GM03348 (cell line): ENCODE measurements around the gene OTOG.

Experiments
- DNase-seq: peaks from one replicate; pipeline ENCODE4 v3.0.0; 2012; ENCODE audit warnings: low spot score

OTOG gene

DNA sequence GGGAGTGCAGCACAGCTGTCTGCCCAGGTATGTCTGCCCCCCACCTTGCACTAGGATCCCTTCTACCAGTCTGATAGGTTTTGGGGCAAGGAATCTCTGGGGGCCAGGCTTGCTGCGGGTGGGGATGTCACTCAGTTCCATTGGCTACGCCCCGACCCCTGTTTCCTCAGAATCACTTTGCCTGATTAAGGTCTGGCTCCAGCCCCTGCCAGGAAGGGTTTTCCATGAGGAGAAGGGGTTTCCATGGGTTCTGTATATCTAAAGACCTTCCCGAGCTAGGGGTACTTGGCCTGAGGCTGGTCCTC, 14.0 kb downstream of the OTOG start:
- DNase-seq: no peak

DNA sequence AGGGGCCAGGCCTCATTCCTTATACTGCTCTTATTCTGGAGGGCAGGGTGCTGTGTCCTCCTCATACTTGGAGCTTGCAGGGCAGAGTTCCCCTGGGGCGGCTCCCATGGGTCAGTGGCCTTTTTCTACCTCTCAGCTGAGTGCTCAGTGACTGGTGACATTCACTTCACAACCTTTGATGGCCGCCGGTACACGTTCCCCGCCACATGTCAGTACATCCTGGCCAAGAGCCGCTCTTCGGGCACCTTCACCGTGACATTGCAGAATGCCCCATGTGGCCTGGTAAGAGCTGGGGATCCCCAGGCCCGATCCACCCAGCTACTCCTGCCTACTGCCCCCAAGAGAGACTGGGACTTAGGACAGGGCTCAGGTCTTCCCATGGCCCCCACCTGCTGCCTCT, 14.5 kb downstream of the OTOG start:
- DNase-seq: no peak

DNA sequence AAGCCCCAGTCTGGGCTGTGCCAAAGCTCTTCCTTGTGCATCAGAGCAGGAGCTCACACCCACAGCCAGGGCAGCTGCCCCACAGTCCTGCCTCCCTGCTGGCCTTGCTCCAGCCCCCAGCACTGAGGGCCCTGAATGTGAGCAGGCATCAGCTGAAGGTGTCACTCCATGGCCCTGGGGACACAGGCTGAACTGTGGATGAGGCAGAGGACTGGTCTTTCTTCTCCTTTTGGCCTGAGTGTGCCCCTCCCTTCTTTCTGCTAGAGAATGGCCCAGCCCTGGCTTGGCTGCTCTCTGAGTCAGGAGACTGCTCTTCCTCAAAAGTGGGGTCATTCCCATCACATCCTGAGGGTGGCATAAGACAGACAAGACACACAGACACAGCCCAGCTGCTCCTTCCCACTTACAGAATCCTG, 16.2 kb downstream of the OTOG start:
- no peak for DNase-seq

DNA sequence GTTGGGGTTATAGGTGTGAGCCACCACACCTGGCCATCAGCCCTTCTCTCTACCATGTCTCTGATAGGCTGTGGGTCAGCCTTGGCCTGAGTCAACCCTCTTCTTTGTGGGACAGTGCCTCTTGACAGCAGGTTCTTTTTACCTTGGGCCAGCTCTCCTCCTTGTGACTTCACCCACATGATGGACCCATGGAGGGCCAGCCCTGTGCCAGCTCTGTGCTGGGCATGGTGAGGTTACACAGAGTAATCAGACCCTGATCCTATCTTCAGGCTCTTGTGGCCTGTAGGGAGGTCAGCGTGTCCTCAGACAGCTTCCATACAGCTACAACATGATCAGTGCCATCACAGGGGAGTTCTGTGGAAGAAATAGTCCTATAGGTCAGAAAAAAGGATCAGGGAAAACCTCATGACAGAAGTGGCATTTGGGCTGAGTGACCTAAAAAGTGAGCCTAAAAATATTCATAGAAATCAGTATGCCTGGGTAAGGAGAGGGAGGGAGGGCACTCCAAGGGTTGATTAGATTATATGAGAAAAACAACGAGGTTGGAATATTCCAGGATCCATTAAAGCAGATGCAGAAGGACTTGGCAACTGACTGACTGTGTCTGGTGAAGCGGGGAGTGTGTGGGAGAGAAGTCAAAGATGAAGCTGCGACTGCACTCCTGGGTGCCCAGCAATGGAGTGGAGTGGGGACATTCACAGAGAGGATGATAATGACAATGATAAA, 17.1 kb downstream of the OTOG start:
- no peak for DNase-seq

DNA sequence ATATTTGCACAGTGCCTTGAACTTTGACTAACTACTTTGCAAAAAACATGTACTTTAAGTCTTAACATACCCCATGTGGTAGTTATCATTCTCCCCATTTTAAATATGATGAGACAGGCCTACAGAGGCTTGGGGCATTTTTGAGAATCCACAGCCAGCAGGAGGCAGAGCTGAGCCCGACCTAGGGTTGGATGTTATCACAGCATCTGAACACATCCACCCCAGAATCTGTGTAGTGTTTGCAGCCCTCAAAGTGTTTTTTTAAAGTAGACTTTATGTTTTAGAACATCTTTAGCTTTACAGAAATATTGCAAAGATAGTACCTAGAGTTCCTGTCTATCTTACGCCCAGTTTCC, 17.6 kb downstream of the OTOG start:
- DNase-seq: no peak

DNA sequence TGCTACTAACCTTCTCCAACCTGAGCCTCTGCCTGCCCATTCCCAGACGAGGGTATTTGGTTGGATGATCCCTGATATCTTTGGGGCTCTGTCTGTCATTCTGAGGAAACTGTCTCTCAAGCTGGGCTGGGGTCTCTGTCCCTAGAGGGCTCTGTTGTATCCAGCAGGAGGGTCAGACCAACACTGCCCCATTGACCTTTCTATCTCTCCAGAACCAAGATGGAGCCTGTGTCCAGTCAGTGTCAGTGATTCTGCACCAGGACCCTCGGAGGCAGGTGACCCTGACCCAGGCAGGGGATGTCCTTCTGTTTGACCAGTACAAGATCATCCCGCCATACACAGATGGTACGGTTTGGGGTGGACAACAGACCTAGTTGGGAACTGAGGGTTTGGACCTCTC, 21.9 kb downstream of the OTOG start:
- DNase-seq: no peak

DNA sequence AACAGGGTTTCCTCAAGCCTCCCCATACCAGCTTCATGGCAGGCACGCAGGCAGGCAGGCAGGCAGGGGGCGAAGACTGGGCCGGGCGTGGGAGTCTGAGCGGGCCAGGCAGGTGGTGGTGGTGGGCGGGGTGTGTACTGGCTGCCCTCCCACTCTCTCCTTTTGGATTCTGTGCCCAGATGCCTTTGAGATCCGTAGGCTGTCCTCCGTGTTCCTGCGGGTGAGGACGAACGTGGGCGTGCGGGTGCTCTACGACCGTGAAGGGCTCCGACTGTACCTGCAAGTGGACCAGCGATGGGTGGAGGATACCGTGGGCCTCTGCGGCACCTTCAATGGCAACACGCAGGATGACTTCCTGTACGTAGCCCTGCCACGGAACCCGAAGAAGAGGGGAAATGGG, 23.0 kb downstream of the OTOG start:
- DNase-seq: no peak

DNA sequence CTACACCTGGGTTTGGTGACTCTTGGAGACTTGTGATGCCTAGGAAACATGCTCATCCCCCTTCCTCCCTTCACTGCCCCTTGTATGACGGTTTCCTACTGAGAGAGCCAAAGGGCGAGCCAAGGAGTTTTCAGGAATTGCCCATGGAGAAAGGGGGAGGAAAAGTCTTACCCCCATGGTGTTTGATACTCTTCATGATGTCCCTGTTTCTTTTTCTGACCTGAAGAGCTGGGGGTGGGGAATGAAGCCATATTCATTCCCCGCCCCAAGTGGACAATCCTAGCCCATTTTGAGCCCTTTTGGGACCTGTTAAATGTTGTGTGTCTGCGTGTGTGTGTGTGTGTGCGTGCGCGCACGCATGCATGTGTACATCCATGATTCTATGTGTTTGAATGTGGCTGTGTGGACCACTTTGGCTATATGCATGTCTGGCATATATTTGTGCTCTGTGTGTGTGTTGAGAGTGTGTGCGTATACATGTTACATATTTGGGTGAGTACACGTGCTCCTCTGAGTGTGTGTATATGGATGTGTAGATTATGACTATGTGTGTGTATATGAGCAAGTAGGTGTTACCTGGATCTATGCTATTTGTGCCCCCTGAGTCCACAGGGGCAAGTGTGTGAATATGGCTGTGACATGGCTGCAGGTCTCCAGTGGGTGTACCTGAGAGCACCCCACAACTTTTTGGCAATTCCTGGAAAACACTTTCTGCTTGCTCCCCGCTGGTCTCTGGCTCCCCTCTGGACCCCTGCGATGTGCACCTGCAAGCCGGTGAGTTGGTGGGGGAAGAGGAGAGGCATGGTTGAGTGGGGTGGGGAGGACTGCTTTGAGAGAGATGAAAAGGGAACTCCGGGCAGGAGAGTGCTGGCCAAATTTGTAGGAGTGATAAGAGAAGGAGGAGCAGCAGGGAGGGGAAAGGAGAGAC, 24.6 kb downstream of the OTOG start:
- no peak for DNase-seq

DNA sequence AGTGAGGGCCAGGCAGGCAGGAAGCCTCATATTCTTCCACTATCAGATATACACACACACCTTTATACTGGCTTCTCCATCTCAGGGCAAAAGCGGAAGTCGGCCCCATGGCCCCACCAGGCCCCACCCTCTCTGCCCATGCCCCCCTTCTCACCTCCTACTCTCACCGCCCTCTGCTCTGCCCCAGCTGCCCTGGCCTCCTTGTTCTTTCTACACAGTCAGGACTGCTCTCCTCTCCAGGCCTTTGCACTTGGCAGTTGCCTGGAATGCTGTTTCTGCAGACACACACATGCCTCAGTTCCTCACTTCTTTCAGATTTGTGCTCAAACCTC, 25.3 kb downstream of the OTOG start:
- DNase-seq: no peak

DNA sequence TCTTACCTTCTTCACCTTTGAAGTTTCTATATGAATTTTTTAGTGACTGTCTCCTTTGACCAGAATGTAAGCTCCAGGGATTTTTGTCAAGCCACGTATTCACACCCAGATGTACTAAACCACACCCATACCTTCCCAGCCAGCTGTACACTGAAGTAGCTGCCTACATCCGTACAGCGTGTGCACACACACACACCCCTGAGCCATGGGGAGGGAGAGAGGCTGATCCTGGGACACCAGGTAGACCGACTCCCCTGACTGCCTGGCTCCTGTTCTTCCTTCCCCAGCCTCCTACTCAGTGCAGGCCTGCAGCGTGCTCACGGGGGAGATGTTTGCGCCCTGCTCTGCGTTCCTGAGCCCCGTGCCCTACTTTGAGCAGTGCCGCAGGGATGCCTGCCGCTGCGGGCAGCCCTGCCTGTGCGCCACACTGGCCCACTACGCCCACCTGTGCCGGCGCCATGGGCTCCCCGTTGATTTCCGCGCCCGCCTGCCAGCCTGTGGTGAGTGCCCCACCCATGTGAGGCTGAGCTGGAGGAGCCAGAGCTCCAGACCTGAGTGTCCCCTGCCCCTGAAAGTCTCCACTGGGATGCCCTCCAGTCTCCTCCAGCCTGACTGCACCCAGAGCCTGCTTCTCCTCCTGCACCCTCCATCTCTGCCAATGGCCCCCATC, 25.9 kb downstream of the OTOG start:
- no peak for DNase-seq

DNA sequence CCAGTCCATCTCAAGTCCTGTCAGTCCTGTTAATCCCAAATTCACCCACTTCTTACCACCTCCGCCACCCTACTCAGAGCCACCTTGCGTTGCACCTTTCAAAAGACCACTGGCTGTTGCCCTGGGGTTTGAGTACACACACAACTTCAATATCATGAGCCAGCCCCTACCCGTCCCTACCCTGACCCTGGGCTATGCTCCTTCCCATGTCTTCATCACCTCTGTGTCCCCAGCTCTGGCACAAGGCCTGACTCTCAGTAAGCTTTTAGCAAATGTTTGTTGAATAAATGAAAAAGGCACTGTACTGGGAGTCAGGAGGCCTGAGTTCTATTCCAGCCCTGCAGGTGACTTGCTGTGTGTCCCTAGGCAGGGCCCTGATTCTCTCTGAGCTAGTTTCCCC, 26.5 kb downstream of the OTOG start:
- no peak for DNase-seq

DNA sequence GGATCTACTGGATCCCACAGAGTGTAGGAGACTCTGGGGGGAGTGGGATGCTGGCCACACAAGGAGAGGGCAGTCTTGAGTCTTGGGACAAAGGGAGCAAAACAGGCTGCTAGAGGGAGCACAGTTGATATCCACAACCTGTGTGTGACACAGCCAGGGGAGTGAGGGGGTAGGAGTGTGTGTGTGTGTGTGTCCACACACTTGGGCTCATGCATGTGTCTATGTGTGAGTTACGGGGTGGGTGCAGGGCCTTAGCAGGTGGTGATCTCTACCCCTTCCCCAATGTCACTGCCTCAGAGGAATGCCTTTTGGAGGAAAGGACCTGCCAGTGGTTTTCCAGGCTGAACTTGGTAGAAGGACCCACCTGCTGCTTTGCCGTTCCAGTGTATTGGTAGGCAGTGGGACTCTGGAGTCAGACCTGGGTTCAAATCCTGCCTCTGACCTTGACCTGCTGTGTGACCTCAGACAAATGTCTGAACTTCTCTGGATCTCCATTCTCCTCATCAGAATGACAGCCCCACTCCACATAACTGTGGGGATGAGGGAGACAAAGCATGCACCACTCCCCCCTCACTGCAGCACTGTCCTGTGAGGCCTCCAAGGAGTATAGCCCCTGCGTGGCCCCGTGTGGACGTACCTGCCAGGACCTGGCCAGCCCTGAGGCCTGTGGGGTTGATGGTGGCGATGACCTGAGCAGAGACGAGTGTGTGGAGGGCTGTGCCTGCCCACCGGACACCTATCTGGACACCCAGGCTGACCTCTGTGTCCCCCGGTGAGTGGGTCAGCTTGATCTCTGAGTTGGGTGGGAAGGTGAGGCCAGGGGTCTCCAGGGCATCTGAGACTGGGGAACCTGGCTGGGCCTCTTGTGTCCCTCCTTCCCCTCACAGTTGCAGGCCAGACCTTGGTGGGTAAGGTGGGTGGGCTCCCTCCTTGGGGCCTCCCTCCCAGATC, 27.4 kb downstream of the OTOG start:
- DNase-seq: no peak

DNA sequence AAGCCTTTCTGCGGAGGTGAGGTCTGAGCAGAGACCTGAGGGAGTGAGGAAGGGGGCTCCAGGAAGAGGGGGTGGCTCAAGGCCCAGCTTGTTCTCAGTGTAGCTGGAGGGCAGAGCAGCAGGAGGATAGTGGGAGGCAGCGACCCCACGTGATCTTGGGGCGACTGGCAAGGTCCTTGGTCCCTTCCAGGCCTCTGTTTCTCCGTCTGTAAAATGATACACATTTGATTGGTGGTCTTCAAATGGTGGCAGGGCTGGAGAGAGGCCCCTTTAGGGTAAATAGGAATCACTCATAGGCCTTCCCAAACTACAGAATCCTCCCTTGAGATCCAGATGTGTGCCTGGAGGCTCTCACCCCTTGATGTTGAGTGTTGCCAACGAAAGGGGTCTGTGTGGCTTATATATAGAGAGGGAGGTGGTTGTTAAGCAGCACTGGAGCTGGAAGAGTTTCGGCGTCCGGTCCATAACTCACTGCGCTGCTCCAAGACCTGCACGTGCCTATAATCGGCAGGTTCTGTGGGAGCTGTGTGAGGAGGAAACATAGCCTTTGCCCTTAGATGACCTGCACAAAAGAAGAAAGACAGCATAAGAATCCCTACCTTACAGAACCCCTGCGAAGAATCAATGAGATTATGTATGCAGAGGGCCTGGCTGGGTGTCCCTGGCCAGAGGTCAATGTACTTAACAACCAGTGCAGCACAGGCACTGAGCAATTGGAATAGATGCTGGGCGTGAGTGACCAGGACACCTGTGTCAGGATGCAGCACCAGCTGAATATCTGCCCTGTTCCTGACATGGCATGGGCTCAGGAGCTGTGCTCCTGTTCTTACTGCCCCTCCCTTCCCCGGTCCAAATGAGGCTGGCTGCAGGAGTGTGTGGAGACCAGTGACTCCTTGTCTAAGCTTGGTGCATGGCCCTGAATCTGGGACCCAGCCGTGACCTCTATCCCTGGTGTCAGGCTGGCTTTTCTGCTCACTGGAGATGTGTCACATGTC, 28.7 kb downstream of the OTOG start:
- DNase-seq: no peak

DNA sequence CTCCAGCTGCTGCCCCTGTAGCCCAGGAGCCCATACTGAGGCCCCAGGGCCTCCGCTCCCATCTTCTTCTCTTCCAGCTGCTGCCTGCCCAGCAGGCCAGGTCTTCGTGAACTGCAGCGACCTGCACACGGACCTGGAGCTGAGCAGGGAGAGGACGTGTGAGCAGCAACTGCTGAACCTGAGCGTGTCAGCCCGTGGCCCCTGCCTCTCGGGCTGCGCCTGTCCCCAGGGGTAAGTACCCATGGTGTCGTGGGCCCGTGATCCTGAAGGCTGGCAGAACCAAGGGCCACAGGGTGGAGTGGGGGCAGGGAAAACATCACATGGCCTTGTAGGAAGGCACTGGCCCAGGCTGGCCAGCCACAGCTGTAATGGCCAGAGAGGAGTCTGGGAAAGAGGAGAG, 31.2 kb downstream of the OTOG start:
- no peak for DNase-seq

DNA sequence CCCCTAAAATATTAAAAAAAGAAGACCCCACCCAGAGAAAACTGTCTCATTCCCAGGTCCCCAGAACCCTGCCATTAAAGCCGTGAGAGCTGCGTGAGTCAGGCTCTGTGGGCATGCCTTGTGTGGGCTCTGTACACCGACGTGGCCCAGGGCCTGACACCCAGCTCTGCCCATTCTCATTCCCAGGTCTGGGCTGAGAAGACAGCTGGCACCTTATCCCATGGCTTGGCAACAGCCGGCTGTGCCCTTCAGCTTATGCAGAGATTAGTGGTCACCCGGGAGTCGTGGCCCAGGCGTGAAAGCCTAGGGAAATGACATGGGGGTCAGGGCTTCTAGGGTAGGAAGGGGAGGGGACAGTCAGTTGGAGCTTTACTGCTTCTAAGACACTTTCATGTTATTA, 31.9 kb downstream of the OTOG start:
- DNase-seq: no peak

DNA sequence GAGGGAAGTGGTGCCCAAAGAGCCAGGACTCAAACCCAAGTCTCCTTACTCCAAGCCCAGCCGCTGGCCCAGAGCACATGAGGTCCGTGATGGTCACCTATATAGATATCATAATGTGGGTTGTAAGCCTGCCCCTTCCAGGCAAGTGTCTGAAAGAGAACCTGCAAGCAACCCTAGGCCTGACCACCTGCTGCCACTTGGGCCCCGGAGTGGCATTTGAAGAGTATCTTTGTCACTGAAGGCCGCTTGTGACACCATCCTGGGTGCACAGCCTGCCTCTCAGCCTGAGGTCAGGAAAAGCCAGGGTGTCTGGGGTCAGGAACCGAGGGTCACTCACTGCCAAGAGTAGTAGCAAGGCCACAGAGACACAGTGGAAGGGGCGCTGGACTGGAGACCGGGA, 32.4 kb downstream of the OTOG start:
- DNase-seq: no peak

DNA sequence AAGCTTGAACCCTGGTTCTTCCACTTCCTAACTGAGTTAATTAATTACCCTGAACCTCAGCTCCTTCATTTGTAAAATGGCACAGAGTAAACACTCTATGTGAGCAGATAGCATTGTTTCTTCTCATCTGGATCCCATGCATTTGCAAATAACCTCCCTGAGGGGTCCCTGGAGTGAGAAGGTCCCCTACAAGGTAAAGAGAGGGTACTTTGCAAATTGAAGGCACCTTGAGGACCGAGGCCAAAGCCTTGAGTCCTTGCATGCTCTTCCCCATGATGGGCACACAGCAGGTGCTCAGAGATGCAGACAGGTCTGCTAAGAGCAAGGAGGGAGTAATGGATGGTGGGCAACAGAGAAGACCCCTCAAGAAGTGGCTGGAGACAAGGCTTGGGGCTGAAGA, 33.2 kb downstream of the OTOG start:
- no peak for DNase-seq

DNA sequence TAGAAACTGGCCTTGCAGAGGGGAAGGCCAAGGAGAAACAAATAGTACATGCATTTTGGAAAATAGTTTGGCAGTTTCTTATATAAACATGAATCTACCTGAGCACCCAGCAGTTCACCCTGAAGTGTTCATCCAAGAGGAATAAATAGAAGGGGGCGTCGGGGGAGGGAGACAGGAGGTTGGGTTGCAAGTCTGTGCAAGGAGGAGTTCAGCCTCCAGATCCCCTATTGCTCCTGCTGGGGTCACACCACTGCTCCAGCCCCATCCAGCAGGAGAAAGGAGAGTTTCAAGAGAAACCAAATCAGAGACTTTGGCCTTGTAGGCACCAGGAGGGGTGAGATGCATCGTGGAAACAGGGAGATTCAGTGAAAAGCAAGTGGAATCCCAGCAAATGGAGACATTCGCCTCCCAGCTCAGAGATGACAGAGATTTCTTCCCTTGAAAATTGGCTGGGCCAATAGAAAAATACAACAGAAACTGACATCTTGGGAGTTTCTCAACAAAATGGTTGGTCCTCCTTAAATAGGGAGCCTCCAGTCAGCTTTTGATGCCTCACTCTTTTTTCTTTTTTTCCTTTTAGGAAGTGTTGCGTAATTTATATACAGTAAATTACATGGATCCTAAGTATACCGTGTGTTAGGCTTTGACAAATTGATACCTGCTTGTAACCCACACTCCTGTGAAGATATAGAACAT, 34.1 kb downstream of the OTOG start:
- no peak for DNase-seq

DNA sequence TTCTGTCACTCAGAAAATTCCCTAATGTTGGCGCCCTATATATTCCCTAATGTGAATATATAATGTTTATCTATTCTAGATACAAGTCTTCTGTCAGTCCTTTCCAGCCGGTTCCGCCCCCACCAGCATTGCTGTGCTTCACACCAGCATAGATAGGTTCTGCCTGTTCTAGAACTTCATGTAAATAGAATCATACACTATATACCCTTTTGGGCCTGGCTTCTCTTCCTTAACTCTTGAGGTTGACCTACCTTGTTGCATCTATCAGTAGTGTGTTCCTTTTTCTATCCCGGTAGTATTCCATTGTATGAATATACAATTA, 34.6 kb downstream of the OTOG start:
- DNase-seq: no peak

DNA sequence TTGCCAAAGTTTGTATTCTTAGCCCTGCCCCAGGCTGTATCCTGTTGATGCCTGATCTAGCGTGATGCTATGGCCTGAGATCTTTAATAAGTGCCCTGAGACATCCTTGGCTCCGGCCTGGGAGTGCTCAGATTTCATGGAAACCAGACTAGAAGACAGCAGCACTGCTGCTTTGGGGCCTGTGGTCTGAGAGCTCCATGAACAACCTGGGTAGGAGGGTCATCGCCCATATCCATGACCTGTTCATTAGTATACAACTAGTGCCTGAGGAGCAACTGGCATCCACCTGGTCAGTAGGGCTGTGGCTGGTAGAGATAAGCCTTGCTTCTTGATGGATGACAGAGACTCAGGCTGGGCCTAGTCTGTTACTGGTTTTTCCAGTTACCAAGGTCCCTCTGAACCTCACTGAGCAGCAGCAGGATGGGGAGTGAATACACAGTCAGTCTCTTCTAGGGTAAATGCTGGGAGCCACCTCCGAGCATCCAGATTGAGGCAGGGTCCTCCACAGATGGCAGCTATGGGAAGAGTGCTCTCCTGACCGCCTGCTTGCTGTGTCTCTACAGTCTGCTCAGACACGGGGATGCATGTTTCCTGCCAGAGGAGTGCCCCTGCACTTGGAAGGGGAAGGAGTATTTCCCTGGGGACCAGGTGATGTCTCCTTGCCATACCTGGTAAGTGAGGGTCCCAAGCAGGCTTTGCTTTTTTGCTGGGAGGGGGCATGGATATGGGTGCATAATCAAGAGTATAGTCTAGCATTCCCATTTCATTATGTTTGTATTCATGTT, 39.0 kb downstream of the OTOG start:
- DNase-seq: no peak
